ENCODE results near the gene TRAF3.

TRAF3 gene

DNA sequence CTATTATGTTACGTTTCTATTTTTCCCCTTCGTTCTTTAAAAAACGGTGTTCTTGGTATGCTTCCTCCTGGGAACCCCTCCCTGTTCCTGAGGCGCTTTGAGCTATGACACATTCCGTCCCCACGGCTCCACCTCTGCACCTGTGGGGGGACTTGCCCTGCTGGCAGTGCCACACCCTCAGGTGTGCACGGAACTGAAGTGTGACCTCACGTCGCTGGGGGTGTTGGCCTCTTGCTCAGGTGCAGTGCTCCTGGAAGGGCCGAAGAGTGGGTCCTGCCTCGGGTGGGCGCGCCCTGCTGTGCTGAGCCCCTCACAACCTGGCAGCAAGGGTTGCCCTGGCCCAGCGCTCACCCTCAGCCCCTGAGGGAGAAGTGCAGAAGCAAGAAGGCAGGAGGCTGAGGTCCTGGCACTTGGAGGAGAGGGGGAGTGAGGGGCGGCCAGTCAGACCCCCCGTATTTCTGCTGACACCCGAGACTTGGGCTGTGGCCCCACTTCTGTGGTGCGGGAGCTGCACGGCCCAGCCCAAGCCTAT, 150.2 kb downstream of the TRAF3 start:
- Histone ChIP-seq H3K27ac (ENCODE audit: low read depth, low read length) (no peak overlapping the region), H3K27me3 (ENCODE audit: control insufficient read depth, insufficient read depth, low read length) (peaks cover 20% of the 10 kb centered on the region), H3K4me3 (ENCODE audit: low read length) (peak overlapping the region; percentile 72), H3K36me3 (ENCODE audit: control insufficient read depth, insufficient read depth, low read length) (no peaks in the 10 kb centered on the region), H3K4me1 (ENCODE audit: control insufficient read depth, insufficient read depth, low read length) (peaks cover 2% of the 10 kb centered on the region), H3K9ac (ENCODE audit: low read length) (peak overlapping the region; percentile 59)

DNA sequence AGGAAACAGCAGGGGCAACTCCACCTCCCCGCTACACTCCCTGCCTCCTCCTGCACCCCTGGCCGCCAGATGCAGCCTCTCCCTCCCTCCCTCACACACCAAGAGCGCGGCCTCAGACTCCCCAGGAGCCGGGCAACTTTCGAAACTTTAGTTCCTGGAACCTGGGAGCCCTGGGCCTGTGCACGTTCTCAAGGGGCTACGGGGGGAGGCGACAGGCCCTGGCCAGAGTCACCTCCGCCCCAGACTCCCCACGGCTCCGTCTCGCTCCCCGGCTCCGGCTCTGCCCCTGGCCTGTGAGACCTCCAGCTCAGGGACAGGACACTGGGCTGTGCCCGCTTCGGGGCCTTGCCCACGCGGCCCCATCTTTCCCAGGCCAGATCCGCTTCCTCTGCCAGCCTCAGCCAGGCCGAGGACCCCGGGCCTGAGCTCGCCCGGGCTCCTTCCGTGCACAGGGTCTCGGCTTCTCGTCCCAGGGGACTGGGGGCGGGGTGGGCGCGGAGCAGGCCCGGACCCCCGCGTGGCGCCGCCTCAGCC, 150.7 kb downstream of the TRAF3 start:
- Histone ChIP-seq H3K27ac (ENCODE audit: low read depth, low read length) (no peak overlapping the region), H3K36me3 (ENCODE audit: control insufficient read depth, insufficient read depth, low read length) (peaks cover 2% of the 10 kb centered on the region), H3K27me3 (ENCODE audit: control insufficient read depth, insufficient read depth, low read length) (peaks cover 20% of the 10 kb centered on the region), H3K4me3 (ENCODE audit: low read length) (peak overlapping the region; percentile 72), H3K4me1 (ENCODE audit: control insufficient read depth, insufficient read depth, low read length) (peaks cover 2% of the 10 kb centered on the region), H3K9ac (ENCODE audit: low read length) (peak overlapping the region; percentile 66)

DNA sequence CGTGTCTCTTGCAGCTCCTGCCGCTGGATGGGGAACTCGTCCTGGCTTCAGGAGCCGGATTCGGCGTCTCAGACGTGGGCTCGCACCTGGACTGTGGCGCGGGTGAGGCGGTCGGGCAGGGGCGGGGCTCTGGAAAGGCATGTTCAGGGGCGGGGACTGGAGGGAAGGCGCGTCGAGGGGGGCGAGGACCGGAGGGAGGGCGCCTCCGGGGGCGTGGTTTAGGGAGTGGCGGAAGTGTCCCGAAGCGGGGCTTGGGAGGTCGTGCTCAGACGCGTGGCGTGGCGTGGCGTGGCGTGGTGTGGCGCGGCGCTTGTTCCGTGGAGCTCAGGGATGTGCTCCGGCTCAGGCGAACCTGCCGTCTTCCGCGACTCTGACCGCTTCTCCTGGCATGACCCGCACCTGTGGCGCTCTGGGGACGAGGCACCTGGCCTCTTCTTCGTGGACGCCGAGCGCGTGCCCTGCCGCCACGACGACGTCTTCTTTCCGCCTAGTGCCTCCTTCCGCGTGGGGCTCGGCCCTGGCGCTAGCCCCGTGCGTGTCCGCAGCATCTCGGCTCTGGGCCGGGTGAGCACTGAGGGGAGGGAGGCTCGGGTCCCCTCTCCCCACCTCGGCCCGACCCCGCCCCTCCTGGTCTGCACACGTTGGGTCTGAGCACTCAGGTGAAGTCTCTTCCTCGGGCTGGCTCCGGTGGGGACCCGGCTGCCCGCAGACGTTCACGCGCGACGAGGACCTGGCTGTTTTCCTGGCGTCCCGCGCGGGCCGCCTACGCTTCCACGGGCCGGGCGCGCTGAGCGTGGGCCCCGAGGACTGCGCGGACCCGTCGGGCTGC, 151.4 kb downstream of the TRAF3 start:
- H3K36me3 ChIP-seq (ENCODE audit: control insufficient read depth, insufficient read depth, low read length), result peaks cover 7% of the 10 kb centered on the region
- peak overlapping the region; percentile 66 for H3K9ac ChIP-seq (ENCODE audit: low read length)
- H3K27ac ChIP-seq (ENCODE audit: low read depth, low read length), result no peak overlapping the region
- peak overlapping the region; percentile 72 for H3K4me3 ChIP-seq (ENCODE audit: low read length)
- H3K4me1 ChIP-seq (ENCODE audit: control insufficient read depth, insufficient read depth, low read length), result peaks cover 2% of the 10 kb centered on the region
- peaks cover 15% of the 10 kb centered on the region for H3K27me3 ChIP-seq (ENCODE audit: control insufficient read depth, insufficient read depth, low read length)

DNA sequence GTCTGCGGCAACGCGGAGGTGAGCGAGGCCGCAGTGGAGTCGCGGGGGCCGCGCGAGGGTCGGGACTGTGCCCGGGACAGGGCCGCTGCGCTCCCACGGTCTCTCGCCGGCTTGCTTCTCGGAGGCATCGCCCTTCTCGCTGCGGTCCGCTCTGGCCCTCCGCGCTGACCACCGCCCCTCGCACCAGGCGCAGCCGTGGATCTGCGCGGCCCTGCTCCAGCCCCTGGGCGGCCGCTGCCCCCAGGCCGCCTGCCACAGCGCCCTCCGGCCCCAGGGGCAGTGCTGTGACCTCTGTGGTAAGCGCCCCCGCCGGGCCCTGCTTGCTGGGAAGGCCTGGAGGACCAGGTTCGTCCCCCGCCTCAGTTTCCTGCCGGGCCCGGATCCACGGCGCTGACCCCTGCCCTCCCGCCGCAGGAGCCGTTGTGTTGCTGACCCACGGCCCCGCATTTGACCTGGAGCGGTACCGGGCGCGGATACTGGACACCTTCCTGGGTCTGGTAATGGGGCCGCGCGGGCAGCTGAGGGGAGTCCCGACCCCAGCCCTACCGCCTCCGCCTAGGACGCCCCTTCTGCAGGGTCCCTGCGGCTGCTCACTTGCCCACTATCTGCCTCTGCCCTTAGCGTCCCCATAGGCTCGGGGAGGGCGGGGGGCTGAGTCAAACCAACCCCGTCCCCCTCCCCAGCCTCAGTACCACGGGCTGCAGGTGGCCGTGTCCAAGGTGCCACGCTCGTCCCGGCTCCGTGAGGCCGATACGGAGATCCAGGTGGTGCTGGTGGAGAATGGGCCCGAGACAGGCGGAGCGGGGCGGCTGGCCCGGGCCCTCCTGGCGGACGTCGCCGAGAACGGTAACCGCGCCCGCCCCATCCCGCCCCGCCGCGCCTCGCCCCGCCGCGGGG, 152.2 kb downstream of the TRAF3 start:
- no peak overlapping the region for H3K27ac ChIP-seq (ENCODE audit: low read depth, low read length)
- H3K36me3 ChIP-seq (ENCODE audit: control insufficient read depth, insufficient read depth, low read length), result peaks cover 7% of the 10 kb centered on the region
- peak overlapping the region; percentile 2 for H3K9ac ChIP-seq (ENCODE audit: low read length)
- peaks cover 10% of the 10 kb centered on the region for H3K27me3 ChIP-seq (ENCODE audit: control insufficient read depth, insufficient read depth, low read length)
- peak overlapping the region; percentile 72 for H3K4me3 ChIP-seq (ENCODE audit: low read length)
- H3K4me1 ChIP-seq (ENCODE audit: control insufficient read depth, insufficient read depth, low read length), result peaks cover 2% of the 10 kb centered on the region

DNA sequence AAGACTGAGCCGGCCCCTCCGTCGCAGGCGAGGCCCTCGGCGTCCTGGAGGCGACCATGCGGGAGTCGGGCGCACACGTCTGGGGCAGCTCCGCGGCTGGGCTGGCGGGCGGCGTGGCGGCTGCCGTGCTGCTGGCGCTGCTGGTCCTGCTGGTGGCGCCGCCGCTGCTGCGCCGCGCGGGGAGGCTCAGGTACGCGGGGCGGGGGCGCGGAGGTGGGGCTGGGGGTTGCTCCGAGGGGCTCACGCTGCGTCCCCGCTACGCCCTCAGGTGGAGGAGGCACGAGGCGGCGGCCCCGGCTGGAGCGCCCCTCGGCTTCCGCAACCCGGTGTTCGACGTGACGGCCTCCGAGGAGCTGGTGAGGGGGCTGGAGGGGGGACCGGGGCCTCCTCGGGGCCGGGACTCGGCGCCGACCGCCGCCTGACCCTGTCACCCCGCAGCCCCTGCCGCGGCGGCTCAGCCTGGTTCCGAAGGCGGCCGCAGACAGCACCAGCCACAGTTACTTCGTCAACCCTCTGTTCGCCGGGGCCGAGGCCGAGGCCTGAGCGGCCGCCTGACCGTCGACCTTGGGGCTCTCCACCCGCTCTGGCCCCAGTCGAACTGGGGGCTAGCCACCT, 153.0 kb downstream of the TRAF3 start:
- Histone ChIP-seq H3K36me3 (ENCODE audit: control insufficient read depth, insufficient read depth, low read length) (peaks cover 7% of the 10 kb centered on the region), H3K4me1 (ENCODE audit: control insufficient read depth, insufficient read depth, low read length) (peaks cover 2% of the 10 kb centered on the region), H3K27me3 (ENCODE audit: control insufficient read depth, insufficient read depth, low read length) (peaks cover 10% of the 10 kb centered on the region), H3K4me3 (ENCODE audit: low read length) (peak overlapping the region; percentile 27), H3K27ac (ENCODE audit: low read depth, low read length) (no peak overlapping the region), H3K9ac (ENCODE audit: low read length) (no peak overlapping the region)

DNA sequence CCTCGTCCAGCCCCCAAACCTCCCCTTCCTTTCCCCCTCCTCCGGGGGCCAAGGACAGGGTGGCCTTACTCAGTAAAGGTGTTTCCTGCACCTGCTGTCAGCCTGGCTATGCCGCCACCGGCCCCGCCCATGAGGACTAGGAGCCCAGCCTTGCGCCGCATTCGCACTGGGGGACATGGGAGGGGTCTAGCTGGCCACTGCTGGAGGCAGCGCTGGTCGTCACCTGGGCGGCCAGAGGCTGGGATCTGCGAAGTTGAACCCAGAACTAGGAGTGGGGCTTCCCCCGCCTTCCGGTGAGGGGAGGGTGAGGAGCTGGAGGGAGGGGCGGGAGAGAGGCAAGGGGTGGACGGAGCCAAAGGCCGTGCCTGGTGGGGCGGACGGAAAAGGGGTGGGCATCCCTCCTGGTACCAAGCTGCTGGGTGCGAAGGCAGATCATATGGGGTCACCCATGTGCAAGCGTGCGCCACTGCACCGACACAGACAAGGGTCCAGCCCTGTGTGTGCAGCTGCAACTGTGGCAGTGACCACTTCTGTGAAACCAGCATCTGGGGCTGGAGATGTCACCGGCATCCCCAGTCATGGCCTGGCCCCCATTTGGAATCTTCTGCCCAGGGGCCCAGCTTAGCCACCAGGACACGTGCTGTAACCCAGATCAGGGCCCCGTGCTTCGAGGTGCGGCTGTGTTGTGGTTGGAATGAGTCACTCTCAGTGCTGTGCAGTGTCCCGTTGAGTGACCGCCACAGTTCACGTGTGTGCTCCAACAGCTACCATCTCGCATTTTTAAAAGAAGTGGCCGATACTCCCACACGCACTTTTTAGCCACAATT, 153.7 kb downstream of the TRAF3 start:
- H3K36me3 ChIP-seq (ENCODE audit: control insufficient read depth, insufficient read depth, low read length), result peaks cover 7% of the 10 kb centered on the region
- H3K27me3 ChIP-seq (ENCODE audit: control insufficient read depth, insufficient read depth, low read length), result peaks cover 10% of the 10 kb centered on the region
- no peak overlapping the region for H3K27ac ChIP-seq (ENCODE audit: low read depth, low read length)
- peaks cover 2% of the 10 kb centered on the region for H3K4me1 ChIP-seq (ENCODE audit: control insufficient read depth, insufficient read depth, low read length)
- H3K4me3 ChIP-seq (ENCODE audit: low read length), result no peak overlapping the region
- H3K9ac ChIP-seq (ENCODE audit: low read length), result no peak overlapping the region

DNA sequence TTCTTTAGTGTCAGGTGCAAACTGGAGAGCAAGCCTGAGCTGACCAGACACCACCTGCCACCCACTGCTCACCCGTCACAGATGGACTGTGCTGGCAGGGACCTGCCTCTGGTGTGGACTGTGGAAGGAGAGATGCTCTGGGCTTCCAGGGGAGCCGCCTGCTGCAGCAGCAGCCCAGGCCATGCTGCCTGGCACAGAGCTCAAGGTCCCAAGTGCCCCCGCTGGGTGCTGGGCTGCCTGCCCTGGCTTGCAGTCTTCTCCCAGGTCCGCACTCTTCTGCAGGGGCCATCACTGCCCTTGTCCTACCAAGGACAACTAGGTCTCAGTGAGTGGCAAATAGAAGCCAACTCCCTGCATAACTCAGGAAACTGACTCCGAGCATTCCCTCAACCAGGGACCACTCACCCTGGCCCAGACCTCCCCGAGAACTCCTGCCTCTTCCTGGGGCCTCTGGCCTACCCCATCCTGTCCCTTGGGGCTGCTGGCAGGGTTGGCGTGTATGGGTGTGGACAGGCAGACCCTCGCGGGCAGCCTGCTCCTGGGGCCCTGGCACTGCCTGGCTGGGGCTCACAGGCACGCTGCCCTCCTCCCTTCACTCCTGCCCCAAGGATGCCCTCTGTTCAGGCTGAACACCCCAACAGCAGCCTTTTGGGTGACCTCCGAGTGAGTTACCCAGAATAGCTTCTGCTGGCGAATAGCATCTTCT, 154.5 kb downstream of the TRAF3 start:
- H3K27ac ChIP-seq (ENCODE audit: low read depth, low read length), result no peak overlapping the region
- H3K36me3 ChIP-seq (ENCODE audit: control insufficient read depth, insufficient read depth, low read length), result peaks cover 7% of the 10 kb centered on the region
- no peak overlapping the region for H3K9ac ChIP-seq (ENCODE audit: low read length)
- peaks cover 10% of the 10 kb centered on the region for H3K27me3 ChIP-seq (ENCODE audit: control insufficient read depth, insufficient read depth, low read length)
- no peak overlapping the region for H3K4me3 ChIP-seq (ENCODE audit: low read length)
- peaks cover 2% of the 10 kb centered on the region for H3K4me1 ChIP-seq (ENCODE audit: control insufficient read depth, insufficient read depth, low read length)

DNA sequence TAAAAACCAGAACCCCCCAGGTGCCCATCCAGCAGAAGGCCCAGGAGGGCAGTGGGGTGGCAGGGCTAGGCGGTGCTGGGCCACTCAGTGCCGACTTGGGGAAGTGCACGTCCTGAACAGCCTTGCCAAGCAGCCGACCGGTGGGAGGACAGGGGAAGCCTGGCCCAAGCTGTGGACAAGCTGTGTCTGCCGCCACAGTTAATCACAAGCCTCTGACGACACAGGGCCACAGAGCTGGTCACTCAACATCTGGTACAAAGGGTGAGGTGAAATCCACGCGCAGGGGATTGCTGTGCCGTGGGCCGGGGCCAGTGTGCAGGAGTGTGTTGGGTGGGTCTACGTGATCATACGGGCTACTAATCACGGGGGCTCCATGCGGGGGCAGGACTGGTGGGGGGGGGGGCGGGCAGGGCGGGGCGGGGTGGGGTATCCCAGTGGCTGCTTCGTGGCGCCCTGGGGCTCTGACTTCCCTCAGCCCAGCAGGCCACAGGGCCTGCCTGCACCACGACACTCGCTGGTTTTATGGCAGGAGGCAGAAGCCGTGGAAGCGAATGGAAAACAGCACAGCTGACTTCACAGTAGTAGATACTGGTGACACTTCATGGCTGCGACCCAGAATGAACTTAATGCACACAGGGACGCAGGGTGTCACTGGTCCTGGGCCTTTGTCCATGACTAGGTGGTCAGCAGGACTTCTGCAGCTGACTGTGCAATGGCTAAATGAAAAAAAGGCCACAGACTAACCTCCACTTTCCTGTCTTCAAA, 155.4 kb downstream of the TRAF3 start:
- H3K4me3 ChIP-seq (ENCODE audit: low read length), result no peak overlapping the region
- peaks cover 8% of the 10 kb centered on the region for H3K27me3 ChIP-seq (ENCODE audit: control insufficient read depth, insufficient read depth, low read length)
- peaks cover 2% of the 10 kb centered on the region for H3K4me1 ChIP-seq (ENCODE audit: control insufficient read depth, insufficient read depth, low read length)
- no peak overlapping the region for H3K9ac ChIP-seq (ENCODE audit: low read length)
- H3K27ac ChIP-seq (ENCODE audit: low read depth, low read length), result no peak overlapping the region
- peaks cover 10% of the 10 kb centered on the region for H3K36me3 ChIP-seq (ENCODE audit: control insufficient read depth, insufficient read depth, low read length)

DNA sequence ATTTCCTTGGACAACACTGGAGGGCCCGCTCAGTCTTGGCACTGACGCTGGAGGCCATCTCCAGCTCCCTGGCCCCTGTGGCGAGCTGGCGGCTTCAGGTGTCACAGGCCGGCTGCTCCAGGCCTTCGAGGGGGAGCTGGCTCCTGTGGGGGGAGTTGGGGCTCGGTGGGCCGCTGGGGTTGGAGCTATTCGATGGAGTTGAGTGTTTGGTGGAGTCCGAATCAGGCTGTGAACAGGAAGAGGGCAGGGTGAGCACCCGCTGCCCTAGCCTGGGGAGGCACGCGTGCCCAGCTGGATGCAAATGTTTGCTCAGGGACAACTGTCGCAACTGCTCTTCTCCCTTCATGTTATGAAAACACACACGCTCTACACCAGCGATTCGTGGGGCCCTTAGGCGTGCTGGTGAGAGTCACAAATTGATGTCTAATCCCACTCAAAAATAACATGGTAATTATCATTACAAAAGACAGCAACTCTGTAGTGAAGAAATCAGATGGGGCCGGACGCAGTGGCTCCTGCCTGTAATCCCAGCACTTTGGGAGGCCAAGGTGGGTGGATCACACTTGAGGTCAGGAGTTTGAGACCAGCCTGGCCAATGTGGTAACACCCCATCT, 156.5 kb downstream of the TRAF3 start:
- Histone ChIP-seq H3K4me1 (ENCODE audit: control insufficient read depth, insufficient read depth, low read length) (no peaks in the 10 kb centered on the region), H3K9ac (ENCODE audit: low read length) (no peak overlapping the region), H3K27ac (ENCODE audit: low read depth, low read length) (no peak overlapping the region), H3K36me3 (ENCODE audit: control insufficient read depth, insufficient read depth, low read length) (peaks cover 14% of the 10 kb centered on the region), H3K4me3 (ENCODE audit: low read length) (no peak overlapping the region), H3K27me3 (ENCODE audit: control insufficient read depth, insufficient read depth, low read length) (peaks cover 8% of the 10 kb centered on the region)

DNA sequence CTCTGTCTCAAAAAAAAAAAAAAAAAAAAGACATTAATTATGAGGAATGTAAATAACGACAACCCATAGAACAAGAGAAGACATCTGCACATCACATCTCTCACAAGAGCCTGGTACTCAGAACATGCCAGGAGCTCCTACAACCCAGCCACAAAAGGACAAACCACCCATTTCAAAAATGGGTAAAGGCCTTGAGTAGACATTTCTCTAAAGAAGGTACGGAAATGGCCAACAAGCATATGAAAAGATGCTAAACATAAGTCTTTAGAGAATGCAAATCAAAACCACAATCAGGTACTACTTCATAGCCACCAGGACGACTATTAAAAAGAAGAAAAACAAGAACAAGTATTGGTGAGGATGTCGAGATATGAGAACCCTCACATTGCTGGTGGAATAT, 158.5 kb downstream of the TRAF3 start:
- Histone ChIP-seq H3K9ac (ENCODE audit: low read length) (no peak overlapping the region), H3K4me1 (ENCODE audit: control insufficient read depth, insufficient read depth, low read length) (no peaks in the 10 kb centered on the region), H3K4me3 (ENCODE audit: low read length) (no peak overlapping the region), H3K27me3 (ENCODE audit: control insufficient read depth, insufficient read depth, low read length) (no peaks in the 10 kb centered on the region), H3K27ac (ENCODE audit: low read depth, low read length) (no peak overlapping the region), H3K36me3 (ENCODE audit: control insufficient read depth, insufficient read depth, low read length) (peaks cover 20% of the 10 kb centered on the region)

Measured in rectal smooth muscle tissue (tissue), 1 donor.